Suprapubic skin (tissue), 4 donors: ENCODE data around the gene ANKRD44. TPM values are rescaled to one million over a fixed set of nuclear protein-coding genes. Genes with fewer than 3 reads are reported as not detected.

Experiments
- DNase-seq, 2 donors: peaks; one replicate each; pipeline ENCODE4 v3.0.0-alpha.2; 2019; ENCODE audit warnings: low spot score in 2 of 2
- H3K27ac ChIP-seq: fragments of 200-600 bp; sonication (generic); one replicate; pipeline ENCODE4 v1.5.1; 2019
- H3K27me3 ChIP-seq: fragments of 200-600 bp; sonication (generic); one replicate; pipeline ENCODE4 v1.5.1; 2019
- H3K36me3 ChIP-seq: fragments of 200-600 bp; sonication (generic); one replicate; pipeline ENCODE4 v1.5.1; 2019
- H3K4me1 ChIP-seq: fragments of 200-600 bp; sonication (generic); one replicate; pipeline ENCODE4 v1.5.1; 2019
- H3K4me3 ChIP-seq: fragments of 200-600 bp; sonication (generic); one replicate; pipeline ENCODE4 v1.5.1; 2019; ENCODE audit warnings: mild to moderate bottlenecking
- H3K9me3 ChIP-seq: fragments of 200-600 bp; sonication (generic); one replicate; pipeline ENCODE4 v1.5.1; 2019
- EP300 ChIP-seq: sonication (generic); formaldehyde crosslinking; IDR thresholded peaks from one replicate; pipeline ENCODE4 v1.6.1; 2017; ENCODE audit warnings: antibody characterized with exemption
- POLR2A ChIP-seq, 2 donors: fragments of 450-650 bp; IDR thresholded peaks; one replicate each; pipeline ENCODE4 v1.6.1; 2017; ENCODE audit warnings: antibody characterized with exemption in 2 of 2, mild to moderate bottlenecking in 2 of 2, moderate library complexity in 2 of 2
- POLR2AphosphoS5 ChIP-seq, 3 donors: sonication (generic); formaldehyde crosslinking; IDR thresholded peaks; one replicate each; pipeline ENCODE4 v1.6.1; 2017; ENCODE audit warnings: antibody characterized with exemption in 3 of 3
- WGBS: methylation state at CpG from one replicate; pipeline ENCODE4 v1.1.5; 2018; 5-methylcytosine and 5-hydroxymethylcytosine counted together
- total RNA-seq, 4 donors: library from RNA; depleted of rRNA; stranded (reverse); fragments of >200 nt; gene quantifications; one replicate each; pipeline ENCODE4 v1.1.0, GENCODE V29; 2016
- TF ChIP-seq, protein P1 (sequence below), 2 donors: fragments of 200-600 bp in 1 of 2; fragments of 450-650 bp in 1 of 2; sonication (generic) in 1 of 2; IDR thresholded peaks; one replicate each; pipeline ENCODE4 v1.5.1; 2016 to 2019; ENCODE audit warnings: antibody characterized with exemption in 2 of 2, mild to moderate bottlenecking in 1 of 2, moderate library complexity in 1 of 2

ANKRD44 gene
- total RNA-seq, 4 donors from 2014 or later, result 6.3 to 34.4 (median 17.8) TPM

- WGBS, result 65% methylated on average over 4 of the region's 4 CpGs
- H3K36me3 ChIP-seq, result no peaks in the 10 kb centered on the region
- H3K4me3 ChIP-seq, result no peak overlapping the region
- no peaks in the 10 kb centered on the region for H3K9me3 ChIP-seq
- no peak for DNase-seq
- TF ChIP-seq EP300 (no peak), POLR2A (IDR thresholded peaks at IDR 0.05) (no peak), POLR2AphosphoS5 (IDR thresholded peaks at IDR 0.05) (no peak)
- TF ChIP-seq, protein P1, sequence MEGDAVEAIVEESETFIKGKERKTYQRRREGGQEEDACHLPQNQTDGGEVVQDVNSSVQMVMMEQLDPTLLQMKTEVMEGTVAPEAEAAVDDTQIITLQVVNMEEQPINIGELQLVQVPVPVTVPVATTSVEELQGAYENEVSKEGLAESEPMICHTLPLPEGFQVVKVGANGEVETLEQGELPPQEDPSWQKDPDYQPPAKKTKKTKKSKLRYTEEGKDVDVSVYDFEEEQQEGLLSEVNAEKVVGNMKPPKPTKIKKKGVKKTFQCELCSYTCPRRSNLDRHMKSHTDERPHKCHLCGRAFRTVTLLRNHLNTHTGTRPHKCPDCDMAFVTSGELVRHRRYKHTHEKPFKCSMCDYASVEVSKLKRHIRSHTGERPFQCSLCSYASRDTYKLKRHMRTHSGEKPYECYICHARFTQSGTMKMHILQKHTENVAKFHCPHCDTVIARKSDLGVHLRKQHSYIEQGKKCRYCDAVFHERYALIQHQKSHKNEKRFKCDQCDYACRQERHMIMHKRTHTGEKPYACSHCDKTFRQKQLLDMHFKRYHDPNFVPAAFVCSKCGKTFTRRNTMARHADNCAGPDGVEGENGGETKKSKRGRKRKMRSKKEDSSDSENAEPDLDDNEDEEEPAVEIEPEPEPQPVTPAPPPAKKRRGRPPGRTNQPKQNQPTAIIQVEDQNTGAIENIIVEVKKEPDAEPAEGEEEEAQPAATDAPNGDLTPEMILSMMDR (IDR thresholded peaks at IDR 0.05), result no peak
- H3K27ac ChIP-seq, result no peak overlapping the region
- no peaks in the 10 kb centered on the region for H3K4me1 ChIP-seq
- H3K27me3 ChIP-seq, result no peaks in the 10 kb centered on the region
These were observed 302.6 kb downstream of the ANKRD44 start for GRCh38 chr2:197007716-197008628.

- DNase-seq, result no peak
- Histone ChIP-seq H3K27ac (no peak overlapping the region), H3K36me3 (no peaks in the 10 kb centered on the region), H3K4me1 (no peaks in the 10 kb centered on the region), H3K4me3 (no peak overlapping the region), H3K9me3 (no peaks in the 10 kb centered on the region), H3K27me3 (no peaks in the 10 kb centered on the region)
- 97% methylated on average over 1 of the region's 1 CpG for whole genome bisulfite sequencing
- no peak for TF ChIP-seq EP300
These were observed 308.7 kb downstream of the ANKRD44 start for GRCh38 chr2:197001921-197002320.

DNA sequence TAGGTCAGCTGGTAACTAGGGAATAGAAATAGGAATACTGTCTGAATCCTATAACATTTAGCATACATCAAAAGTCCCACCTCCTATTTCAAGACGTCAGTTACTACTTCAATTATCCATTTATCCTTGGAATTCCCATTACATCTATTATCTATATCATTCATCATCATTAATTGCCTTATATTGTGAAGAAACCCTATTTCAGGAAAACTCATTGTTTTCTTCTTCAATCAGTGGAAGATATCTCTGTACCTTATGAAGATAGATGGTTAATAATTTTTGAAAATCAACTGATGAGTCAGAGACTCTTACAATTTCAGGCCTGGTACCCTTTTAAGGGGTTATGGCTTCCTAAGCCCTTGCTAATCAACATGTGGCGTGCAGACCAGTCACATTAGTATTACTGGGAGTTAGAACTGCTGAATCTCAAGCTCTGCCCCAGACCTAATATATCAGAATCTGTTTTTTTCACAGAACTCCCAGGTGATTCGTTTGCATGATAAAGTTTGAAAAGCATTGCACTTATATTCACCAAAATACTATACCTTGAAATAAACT lies 314.7 kb downstream of the ANKRD44 start:
- DNase-seq, result no peak
- WGBS, result 78% methylated on average over 3 of the region's 3 CpGs
- Histone ChIP-seq H3K27me3 (no peaks in the 10 kb centered on the region), H3K9me3 (no peaks in the 10 kb centered on the region), H3K36me3 (peaks cover 9% of the 10 kb centered on the region), H3K4me1 (no peaks in the 10 kb centered on the region), H3K4me3 (no peak overlapping the region), H3K27ac (no peak overlapping the region)
- TF ChIP-seq POLR2A (IDR thresholded peaks at IDR 0.05), result no peak

- H3K4me1 ChIP-seq, result no peaks in the 10 kb centered on the region
- peaks cover 9% of the 10 kb centered on the region for H3K36me3 ChIP-seq
- DNase-seq, result no peak
- H3K4me3 ChIP-seq, result no peak overlapping the region
- no peaks in the 10 kb centered on the region for H3K9me3 ChIP-seq
- H3K27me3 ChIP-seq, result no peaks in the 10 kb centered on the region
- TF ChIP-seq, protein P1 (IDR thresholded peaks at IDR 0.05), result no peak
- TF ChIP-seq POLR2AphosphoS5 (IDR thresholded peaks at IDR 0.05), result no peak
- TF ChIP-seq POLR2A (IDR thresholded peaks at IDR 0.05), result no peak
- no peak for TF ChIP-seq EP300
- 80% methylated on average over 4 of the region's 4 CpGs for WGBS
- H3K27ac ChIP-seq, result no peak overlapping the region
These were observed 315.8 kb downstream of the ANKRD44 start for GRCh38 chr2:196994764-196995163.

DNA sequence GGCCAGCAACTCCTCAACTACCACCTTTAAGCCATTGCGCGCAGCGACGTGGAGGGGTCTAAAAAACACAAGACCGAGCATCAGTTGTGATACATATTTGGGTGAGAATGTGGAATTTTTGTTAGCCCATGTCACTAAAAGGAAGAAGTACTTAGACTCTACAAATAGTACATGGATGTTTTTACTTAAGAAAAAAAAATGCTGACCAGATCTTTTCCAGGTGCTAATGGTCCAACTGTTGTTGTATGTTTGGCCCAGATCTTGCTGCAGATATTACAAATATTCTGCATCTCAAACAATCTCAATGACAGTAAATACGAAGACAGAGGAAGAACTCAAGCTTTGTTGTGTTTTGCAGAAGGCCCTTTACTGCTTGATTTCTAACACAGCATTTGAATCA lies 317.0 kb downstream of the ANKRD44 start:
- Histone ChIP-seq H3K4me3 (no peak overlapping the region), H3K4me1 (peaks cover 4% of the 10 kb centered on the region), H3K27ac (no peak overlapping the region), H3K27me3 (no peaks in the 10 kb centered on the region), H3K36me3 (peaks cover 9% of the 10 kb centered on the region), H3K9me3 (no peaks in the 10 kb centered on the region)
- no peak for DNase-seq
- 96% methylated on average over 6 of the region's 6 CpGs for WGBS
- TF ChIP-seq POLR2AphosphoS5 (IDR thresholded peaks at IDR 0.05) (no peak), POLR2A (IDR thresholded peaks at IDR 0.05) (no peak), EP300 (no peak)
- TF ChIP-seq, protein P1 (IDR thresholded peaks at IDR 0.05), result no peak

- Histone ChIP-seq H3K27me3 (no peaks in the 10 kb centered on the region), H3K27ac (no peak overlapping the region), H3K4me3 (no peak overlapping the region), H3K9me3 (no peaks in the 10 kb centered on the region), H3K4me1 (peaks cover 15% of the 10 kb centered on the region), H3K36me3 (peaks cover 9% of the 10 kb centered on the region)
- TF ChIP-seq POLR2A (IDR thresholded peaks at IDR 0.05) (no peak), POLR2AphosphoS5 (IDR thresholded peaks at IDR 0.05) (no peak), EP300 (no peak)
- TF ChIP-seq, protein P1 (IDR thresholded peaks at IDR 0.05), result no peak
- DNase-seq, result no peak
- WGBS, result 93% methylated on average over 1 of the region's 1 CpG
These were observed 318.1 kb downstream of the ANKRD44 start for GRCh38 chr2:196992466-196992865.
